DND-41 (cell line): Measurements from ENCODE around the gene ANKDD1A.

Experiments used
- ATAC-seq: fragments of 200-7000 bp; cut with Tn5 transposase; 3 replicates; pipeline ENCODE4 v1.9.1; 2021; ENCODE audit warnings: low read depth; ENCODE audit not compliant: insufficient read depth
- DNase-seq: peaks from one replicate; pipeline ENCODE4 v3.0.0-alpha.2; 2020
- H2AFZ ChIP-seq: 2 replicates; pipeline ENCODE4 v1.6.0; 2012; ENCODE audit warnings: low read depth, low read length
- H3K27ac ChIP-seq: 2 replicates; pipeline ENCODE4 v1.5.1; 2012; ENCODE audit warnings: low read length, inconsistent platforms
- H3K27me3 ChIP-seq: fragments of 200-600 bp; sonication (generic); 2 replicates; pipeline ENCODE4 v1.6.0; 2012; ENCODE audit warnings: low read length, mild to moderate bottlenecking, inconsistent platforms; ENCODE audit not compliant: insufficient read depth, poor library complexity
- H3K36me3 ChIP-seq: 2 replicates; pipeline ENCODE4 v1.5.1; 2012; ENCODE audit warnings: low read length, inconsistent platforms; ENCODE audit not compliant: insufficient read depth
- H3K4me1 ChIP-seq: 2 replicates; pipeline ENCODE4 v1.5.1; 2012; ENCODE audit warnings: mild to moderate bottlenecking, low read length; ENCODE audit not compliant: insufficient read depth
- H3K4me2 ChIP-seq: 2 replicates; pipeline ENCODE4 v1.6.0; 2012; ENCODE audit warnings: mild to moderate bottlenecking, moderate library complexity, low read length, inconsistent platforms; ENCODE audit not compliant: insufficient read depth
- H3K4me3 ChIP-seq, 2 experiments: fragments of 200-600 bp in 1 of 2; shearing (Covaris generic) in 1 of 2; 2 replicates each; pipeline ENCODE4 v1.5.1; 2012 to 2016; ENCODE audit warnings: inconsistent platforms in 2 of 2, low read length in 2 of 2, mild to moderate bottlenecking in 2 of 2, low read depth in 1 of 2, moderate library complexity in 1 of 2
- H3K79me2 ChIP-seq: 2 replicates; pipeline ENCODE4 v1.6.0; 2012; ENCODE audit warnings: low read length, inconsistent platforms; ENCODE audit not compliant: insufficient read depth
- H3K9ac ChIP-seq: 2 replicates; pipeline ENCODE4 v1.6.0; 2012; ENCODE audit warnings: low read depth, mild to moderate bottlenecking, inconsistent platforms, low read length, moderate library complexity
- H3K9me3 ChIP-seq: 2 replicates; pipeline ENCODE4 v1.5.1; 2012; ENCODE audit warnings: low read length, moderate library complexity, mild to moderate bottlenecking, inconsistent platforms; ENCODE audit not compliant: insufficient read depth, severe bottlenecking
- H4K20me1 ChIP-seq: 2 replicates; pipeline ENCODE4 v1.6.0; 2012; ENCODE audit warnings: low read length; ENCODE audit not compliant: insufficient read depth
- EZH2 ChIP-seq: IDR thresholded peaks from 3 replicates; pipeline ENCODE4 v1.6.1; 2012; ENCODE audit warnings: borderline replicate concordance, low read depth, mild to moderate bottlenecking, moderate library complexity, low read length, inconsistent platforms; ENCODE audit not compliant: severe bottlenecking
- TF ChIP-seq, protein P1 (sequence below): IDR thresholded peaks from 2 replicates; pipeline ENCODE4 v1.5.1; 2012; ENCODE audit warnings: borderline replicate concordance, low read length, moderate library complexity, mild to moderate bottlenecking; ENCODE audit not compliant: poor library complexity, severe bottlenecking; ENCODE audit errors: extremely low read depth

The ANKDD1A gene

DNA sequence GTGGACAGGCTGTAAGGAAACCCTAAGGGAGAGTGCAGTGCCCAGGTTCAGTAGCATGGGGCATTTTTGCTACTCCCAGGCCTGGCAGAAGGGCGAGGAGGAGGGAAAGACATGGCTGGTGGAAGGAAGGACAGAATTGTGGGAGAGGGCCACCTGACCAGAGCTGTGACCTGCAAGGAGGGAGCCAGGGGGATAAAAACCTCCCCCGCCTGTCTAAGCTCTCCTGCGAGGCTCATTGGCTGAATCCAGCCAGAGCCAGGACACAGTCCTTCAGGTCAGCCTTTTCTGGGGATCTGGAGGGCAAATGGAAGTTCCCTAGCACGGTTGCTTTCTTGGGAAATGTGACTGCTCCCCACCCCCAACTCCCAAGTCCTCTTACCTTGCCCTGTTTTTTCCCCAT is 13.3 kb upstream of the ANKDD1A start:
- Histone ChIP-seq H3K4me3 (no peak overlapping the region), H3K36me3 (no peaks in the 10 kb centered on the region), H4K20me1 (no peaks in the 10 kb centered on the region), H3K79me2 (no peaks in the 10 kb centered on the region), H3K4me1 (peaks cover 31% of the 10 kb centered on the region), H3K9ac (no peak overlapping the region), H3K9me3 (no peaks in the 10 kb centered on the region), H3K27ac (no peak overlapping the region), H3K27me3 (no peaks in the 10 kb centered on the region), H3K4me2 (no peak overlapping the region), H2AFZ (no peak overlapping the region)
- no peak for DNase-seq
- TF ChIP-seq, protein P1, sequence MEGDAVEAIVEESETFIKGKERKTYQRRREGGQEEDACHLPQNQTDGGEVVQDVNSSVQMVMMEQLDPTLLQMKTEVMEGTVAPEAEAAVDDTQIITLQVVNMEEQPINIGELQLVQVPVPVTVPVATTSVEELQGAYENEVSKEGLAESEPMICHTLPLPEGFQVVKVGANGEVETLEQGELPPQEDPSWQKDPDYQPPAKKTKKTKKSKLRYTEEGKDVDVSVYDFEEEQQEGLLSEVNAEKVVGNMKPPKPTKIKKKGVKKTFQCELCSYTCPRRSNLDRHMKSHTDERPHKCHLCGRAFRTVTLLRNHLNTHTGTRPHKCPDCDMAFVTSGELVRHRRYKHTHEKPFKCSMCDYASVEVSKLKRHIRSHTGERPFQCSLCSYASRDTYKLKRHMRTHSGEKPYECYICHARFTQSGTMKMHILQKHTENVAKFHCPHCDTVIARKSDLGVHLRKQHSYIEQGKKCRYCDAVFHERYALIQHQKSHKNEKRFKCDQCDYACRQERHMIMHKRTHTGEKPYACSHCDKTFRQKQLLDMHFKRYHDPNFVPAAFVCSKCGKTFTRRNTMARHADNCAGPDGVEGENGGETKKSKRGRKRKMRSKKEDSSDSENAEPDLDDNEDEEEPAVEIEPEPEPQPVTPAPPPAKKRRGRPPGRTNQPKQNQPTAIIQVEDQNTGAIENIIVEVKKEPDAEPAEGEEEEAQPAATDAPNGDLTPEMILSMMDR, result no peak
- no peak for ATAC-seq

DNA sequence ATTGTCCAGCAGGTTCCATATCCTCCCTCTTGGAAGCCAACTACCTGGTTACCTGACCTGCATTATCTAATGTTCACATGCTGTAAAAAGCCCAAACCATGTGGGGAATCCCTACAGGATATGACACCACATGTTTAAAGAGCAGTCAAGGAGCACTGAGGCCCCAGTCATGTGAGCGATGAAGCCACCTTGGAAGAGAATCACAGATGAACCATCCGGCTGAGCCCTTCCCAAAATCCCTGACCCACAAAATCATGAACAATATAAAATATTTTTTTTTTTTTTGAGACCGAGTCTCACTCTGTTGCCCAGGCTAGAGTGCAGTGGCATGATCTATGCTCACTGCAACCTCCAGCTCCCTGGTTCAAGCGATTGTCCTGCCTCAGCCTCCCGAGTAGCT is 10.6 kb upstream of the ANKDD1A start:
- Histone ChIP-seq H4K20me1 (no peaks in the 10 kb centered on the region), H3K79me2 (no peaks in the 10 kb centered on the region), H3K9me3 (no peaks in the 10 kb centered on the region), H3K4me1 (peaks cover 3% of the 10 kb centered on the region), H2AFZ (no peak overlapping the region), H3K4me3 (no peak overlapping the region), H3K27me3 (no peaks in the 10 kb centered on the region), H3K9ac (no peak overlapping the region), H3K4me2 (no peak overlapping the region), H3K27ac (no peak overlapping the region), H3K36me3 (no peaks in the 10 kb centered on the region)
- TF ChIP-seq EZH2, result no peak
- TF ChIP-seq, protein P1, result no peak
- DNase-seq, result no peak
- no peak for ATAC-seq

DNA sequence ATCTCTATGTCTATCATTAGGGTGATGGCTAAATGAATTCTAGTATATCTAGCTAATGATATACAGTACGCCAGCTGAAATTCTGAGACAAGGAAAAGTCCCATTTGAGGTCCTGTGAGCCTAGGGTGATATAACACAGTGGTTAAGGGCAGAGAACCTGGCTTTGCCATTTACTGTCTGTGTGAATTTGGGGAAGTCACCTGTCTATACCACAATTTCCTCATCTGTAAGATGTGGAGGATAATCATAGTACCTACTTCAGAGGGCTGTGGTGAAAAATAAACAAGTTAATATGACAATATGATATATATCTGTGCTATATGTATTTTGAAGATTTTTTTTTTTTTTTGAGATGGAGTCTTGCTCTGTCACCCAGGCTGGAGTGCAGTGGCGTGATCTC is 9.8 kb upstream of the ANKDD1A start:
- Histone ChIP-seq H3K4me2 (no peak overlapping the region), H3K4me3 (no peak overlapping the region), H3K36me3 (no peaks in the 10 kb centered on the region), H3K4me1 (no peaks in the 10 kb centered on the region), H4K20me1 (no peaks in the 10 kb centered on the region), H3K9me3 (no peaks in the 10 kb centered on the region), H3K9ac (no peak overlapping the region), H3K27ac (no peak overlapping the region), H2AFZ (no peak overlapping the region), H3K79me2 (no peaks in the 10 kb centered on the region), H3K27me3 (no peaks in the 10 kb centered on the region)
- peak; percentile 44; the same call in 2 of the 3 replicates for ATAC-seq
- TF ChIP-seq EZH2, result no peak
- TF ChIP-seq, protein P1, result no peak
- DNase-seq, result no peak

DNA sequence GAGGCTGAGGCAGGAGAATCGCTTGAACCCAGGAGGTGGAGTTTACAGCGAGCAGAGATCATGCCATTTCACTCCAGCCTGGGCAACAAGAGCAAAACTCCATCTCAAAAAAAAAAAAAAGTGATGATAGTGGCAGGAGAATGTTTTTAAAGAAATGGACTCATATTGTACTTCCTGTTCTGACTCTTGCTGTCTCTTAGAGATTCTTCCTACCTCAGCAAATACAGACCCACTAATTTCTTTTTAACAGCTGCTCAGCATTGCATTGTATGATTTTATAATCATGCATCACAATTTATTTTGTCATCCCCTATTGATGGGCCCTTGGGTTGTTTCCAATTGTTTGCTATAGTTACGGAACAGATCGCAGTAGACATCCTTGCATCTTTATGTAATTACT is 8.8 kb upstream of the ANKDD1A start:
- no peak overlapping the region for H3K4me3 ChIP-seq
- H3K27ac ChIP-seq, result no peak overlapping the region
- no peak overlapping the region for H3K9ac ChIP-seq
- H3K4me2 ChIP-seq, result no peak overlapping the region
- no peaks in the 10 kb centered on the region for H3K9me3 ChIP-seq
- no peaks in the 10 kb centered on the region for H3K36me3 ChIP-seq
- no peaks in the 10 kb centered on the region for H3K4me1 ChIP-seq
- no peaks in the 10 kb centered on the region for H3K79me2 ChIP-seq
- DNase-seq (no peak), ATAC-seq (no peak)
- H2AFZ ChIP-seq, result no peak overlapping the region
- H3K27me3 ChIP-seq, result no peaks in the 10 kb centered on the region
- no peaks in the 10 kb centered on the region for H4K20me1 ChIP-seq
- TF ChIP-seq EZH2, result no peak
- TF ChIP-seq, protein P1, result no peak
